Fibroblast of the aortic adventitia (primary cell): ENCODE measurements around the gene ATXN7. TPM values are rescaled to one million over a fixed set of nuclear protein-coding genes. Genes with fewer than 3 reads are reported as not detected.

Source experiments
- DNase-seq: peaks from one replicate; pipeline ENCODE4 v3.0.0-alpha.2; 2010; ENCODE audit warnings: low read depth
- H3K4me3 ChIP-seq: 2 replicates; pipeline ENCODE4 v1.5.1; 2011; ENCODE audit warnings: low read depth, mild to moderate bottlenecking, control low read depth, low read length, moderate library complexity
- total RNA-seq: library from RNA; depleted of rRNA; stranded (reverse); fragments of >200 nt; gene quantifications from 2 replicates; pipeline ENCODE4 v1.2.3, GENCODE V29; 2012; ENCODE audit warnings: low replicate concordance
- TF ChIP-seq, protein P1 (sequence below): IDR thresholded peaks from 2 replicates; pipeline ENCODE4 v1.5.1; 2011; ENCODE audit warnings: mild to moderate bottlenecking, low read length, control low read depth, inconsistent platforms; ENCODE audit not compliant: insufficient read depth

ATXN7 gene
- total RNA-seq, 1 donor, result 21.0 TPM

DNA sequence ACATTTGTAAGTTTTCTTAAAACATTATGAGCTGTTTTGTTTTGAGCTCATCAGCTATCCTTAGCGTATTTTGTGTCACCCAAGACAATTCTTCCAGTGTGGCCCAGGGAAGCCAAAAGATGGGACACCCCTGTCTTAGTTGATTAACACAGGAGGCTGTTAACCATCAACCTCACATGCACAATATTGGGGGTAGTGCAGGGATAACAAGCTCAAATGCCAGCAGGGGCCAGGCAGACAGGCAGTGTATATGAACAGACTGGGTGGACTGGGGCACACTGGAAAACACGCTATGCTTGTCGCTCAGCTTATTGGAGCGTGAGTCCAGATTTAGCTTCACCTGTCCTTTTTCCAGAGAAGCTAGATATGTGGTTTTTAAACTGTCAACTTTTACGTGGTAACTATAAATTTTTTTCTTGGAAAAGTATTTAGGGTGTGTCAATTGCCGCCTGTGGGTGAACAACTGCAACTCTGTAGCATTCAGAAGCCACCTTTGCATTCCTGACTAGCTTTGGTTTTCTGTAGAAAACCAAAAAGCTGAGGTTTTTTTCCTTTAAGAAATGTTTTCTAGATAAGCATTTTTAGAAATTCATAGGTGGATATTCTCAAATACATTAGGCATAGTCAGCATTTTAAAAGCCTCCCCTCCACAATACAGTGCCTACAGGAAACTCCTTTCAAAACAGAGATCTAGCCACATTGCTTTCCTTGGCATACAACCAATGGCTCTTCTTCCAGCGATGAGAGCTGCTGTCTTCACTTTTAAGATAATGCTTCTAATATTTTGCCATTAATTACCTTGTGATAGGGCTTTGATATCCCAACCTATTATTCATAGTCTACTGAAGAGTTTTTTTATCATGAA is 145.1 kb downstream of the ATXN7 start:
- no peak for DNase-seq
- H3K4me3 ChIP-seq, result no peak overlapping the region
- TF ChIP-seq, protein P1, sequence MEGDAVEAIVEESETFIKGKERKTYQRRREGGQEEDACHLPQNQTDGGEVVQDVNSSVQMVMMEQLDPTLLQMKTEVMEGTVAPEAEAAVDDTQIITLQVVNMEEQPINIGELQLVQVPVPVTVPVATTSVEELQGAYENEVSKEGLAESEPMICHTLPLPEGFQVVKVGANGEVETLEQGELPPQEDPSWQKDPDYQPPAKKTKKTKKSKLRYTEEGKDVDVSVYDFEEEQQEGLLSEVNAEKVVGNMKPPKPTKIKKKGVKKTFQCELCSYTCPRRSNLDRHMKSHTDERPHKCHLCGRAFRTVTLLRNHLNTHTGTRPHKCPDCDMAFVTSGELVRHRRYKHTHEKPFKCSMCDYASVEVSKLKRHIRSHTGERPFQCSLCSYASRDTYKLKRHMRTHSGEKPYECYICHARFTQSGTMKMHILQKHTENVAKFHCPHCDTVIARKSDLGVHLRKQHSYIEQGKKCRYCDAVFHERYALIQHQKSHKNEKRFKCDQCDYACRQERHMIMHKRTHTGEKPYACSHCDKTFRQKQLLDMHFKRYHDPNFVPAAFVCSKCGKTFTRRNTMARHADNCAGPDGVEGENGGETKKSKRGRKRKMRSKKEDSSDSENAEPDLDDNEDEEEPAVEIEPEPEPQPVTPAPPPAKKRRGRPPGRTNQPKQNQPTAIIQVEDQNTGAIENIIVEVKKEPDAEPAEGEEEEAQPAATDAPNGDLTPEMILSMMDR, result no peak

DNA sequence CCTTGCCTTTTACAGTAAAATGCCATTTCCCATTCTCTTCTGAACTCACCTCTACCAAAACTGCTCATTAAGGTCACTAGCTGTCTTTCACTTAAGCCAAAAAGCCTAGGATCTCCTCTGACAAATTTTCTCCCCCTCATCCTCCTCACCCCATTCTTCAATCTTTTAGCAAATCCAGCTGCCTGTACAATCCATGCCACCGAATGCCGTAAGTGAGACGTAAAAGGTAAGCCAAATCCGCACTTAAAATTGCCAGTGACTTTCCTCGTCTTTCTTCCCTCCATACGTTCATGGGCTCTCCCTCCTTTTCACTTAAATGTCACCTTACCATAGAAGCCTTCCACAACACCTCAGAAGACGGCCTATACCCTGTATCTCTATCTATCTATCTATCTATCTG is 145.9 kb downstream of the ATXN7 start:
- H3K4me3 ChIP-seq, result no peak overlapping the region
- TF ChIP-seq, protein P1, result no peak

DNA sequence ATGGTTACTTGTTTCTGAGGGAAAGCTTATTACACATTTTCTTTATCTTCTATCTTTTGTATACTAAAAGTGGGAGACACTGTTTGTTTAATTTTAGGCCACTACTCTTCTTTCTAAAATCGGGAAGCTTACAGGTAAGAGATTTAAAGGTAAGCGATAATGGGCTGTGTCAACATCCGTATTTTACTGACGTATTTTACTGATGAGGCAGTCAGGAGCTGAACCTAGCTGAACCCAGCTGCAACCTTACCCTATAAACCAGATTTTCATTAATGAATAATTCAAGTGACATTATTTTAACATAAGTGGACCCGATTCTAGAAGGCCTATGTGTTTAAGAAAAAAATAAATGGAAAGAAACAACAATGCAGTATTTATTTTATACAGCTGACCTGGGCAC is 146.5 kb downstream of the ATXN7 start:
- no peak overlapping the region for H3K4me3 ChIP-seq
- DNase-seq, result no peak
- TF ChIP-seq, protein P1, result no peak

More for the DNA sequence above, 145.9 kb downstream of the ATXN7 start:
- no peak for DNase-seq

DNA sequence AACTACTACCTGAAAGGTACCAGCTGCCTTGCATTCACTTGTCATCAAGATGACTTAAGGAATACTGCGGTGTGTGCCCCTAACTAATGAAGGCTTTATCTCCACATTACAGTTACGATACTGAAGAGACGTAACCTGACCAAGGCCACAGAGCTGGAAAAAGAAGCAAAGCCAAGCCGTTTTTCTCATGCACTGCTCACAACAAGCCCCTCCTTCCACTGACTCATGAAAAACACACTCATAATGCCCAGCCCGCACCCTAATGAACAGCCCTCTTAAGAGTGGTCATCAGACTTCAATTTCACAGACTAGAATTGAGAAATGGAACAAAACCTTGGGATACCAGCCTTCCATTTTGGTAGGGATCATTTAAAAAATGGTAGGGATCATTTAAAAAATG is 148.0 kb downstream of the ATXN7 start:
- TF ChIP-seq, protein P1, result no peak
- H3K4me3 ChIP-seq, result no peak overlapping the region
- peak; percentile 65 for DNase-seq

DNA sequence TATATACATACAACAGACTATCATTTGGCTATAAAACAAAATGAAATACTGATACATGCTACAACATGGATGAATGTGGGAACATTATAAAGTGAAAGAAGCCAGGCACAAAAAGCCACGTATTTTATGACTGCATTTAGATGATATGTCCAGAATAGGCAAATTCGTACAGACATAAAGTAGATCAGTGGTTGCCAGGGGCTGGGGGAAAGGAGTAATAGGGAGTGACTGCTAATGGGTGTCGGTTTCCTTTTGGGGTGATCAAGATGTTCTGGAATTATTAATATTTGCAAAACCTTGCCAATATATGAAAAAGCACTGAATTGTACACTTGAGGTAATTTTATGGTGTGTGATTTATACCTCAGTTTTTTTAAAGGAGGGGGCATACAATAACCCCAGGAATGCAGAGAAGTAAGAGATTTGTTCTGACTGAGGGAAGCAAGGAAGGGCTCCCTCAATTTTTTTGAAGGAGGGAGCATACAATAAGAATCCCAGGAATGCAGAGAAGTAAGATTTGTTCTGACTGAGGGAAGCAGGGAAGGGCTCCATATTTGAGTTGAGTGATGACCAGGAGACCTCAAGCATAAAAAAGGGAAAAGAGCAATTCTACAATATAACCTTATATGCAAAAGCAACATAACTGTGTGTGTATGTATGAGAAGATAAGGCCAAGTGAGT is 153.4 kb downstream of the ATXN7 start:
- no peak overlapping the region for H3K4me3 ChIP-seq
- DNase-seq, result peak; percentile 31
- TF ChIP-seq, protein P1, result no peak

DNA sequence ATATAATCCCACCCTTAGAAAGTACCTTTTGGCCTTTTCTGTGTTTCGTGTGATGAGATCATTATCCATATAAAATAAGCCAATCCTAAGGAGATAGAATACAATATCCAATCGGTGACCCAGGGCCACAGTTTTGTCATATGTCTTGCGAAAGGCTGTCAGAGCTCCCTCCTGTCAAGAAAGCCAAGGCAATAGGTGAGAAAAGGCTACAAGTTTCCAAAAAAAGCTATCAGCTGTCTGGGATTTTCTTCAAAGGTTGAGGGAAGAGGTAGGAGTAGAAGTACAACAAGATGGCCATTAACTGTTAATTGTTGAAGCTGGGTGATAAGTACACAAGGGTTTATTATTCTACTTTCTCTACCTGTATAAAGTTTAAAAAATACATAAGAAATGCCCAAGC is 155.6 kb downstream of the ATXN7 start:
- H3K4me3 ChIP-seq, result no peak overlapping the region
- TF ChIP-seq, protein P1, result no peak
- DNase-seq, result no peak
